GM18526 (cell line): ENCODE data around the gene FCN2.

Experiments used
- POLR2A ChIP-seq: IDR thresholded peaks from 3 replicates; pipeline ENCODE4 v1.6.1; 2011; ENCODE audit not compliant: insufficient read length; ENCODE audit errors: extremely low read depth

The FCN2 gene

GRCh38 chr9:134936346-134937163 is 55.9 kb downstream of the FCN2 start:
- TF ChIP-seq POLR2A, result peak; percentile 56
